Upper lobe of left lung (tissue), 6 donors: ENCODE results near the gene IL12RB2. TPM values are rescaled to one million over a fixed set of nuclear protein-coding genes. Genes with fewer than 3 reads are reported as not detected.
A peak's percentile ranks its signal among the peaks of the same experiment; 100 is the strongest.
"Not testable (repeated sequence)": the region's sequence is repeated elsewhere in the genome, so short reads cannot be mapped to it uniquely, and the experiment has no call there.

Experiments used
- ATAC-seq, 2 donors: fragments of 200-7000 bp; cut with Tn5 transposase; one replicate each; pipeline ENCODE4 v1.9.1; 2022; ENCODE audit warnings: mild to moderate bottlenecking in 2 of 2, moderate library complexity in 2 of 2; ENCODE audit not compliant: low FRiP score in 2 of 2
- DNase-seq, 2 donors: peaks; one replicate each; pipeline ENCODE4 v3.0.0-alpha.2; 2019 to 2020
- H3K27ac ChIP-seq, 4 donors: fragments of 200-600 bp; sonication (generic); one replicate each; pipeline ENCODE4 v1.5.1; 2016 to 2019
- H3K27me3 ChIP-seq, 4 donors: fragments of 200-600 bp; sonication (generic); one replicate each; pipeline ENCODE4 v1.5.1; 2017 to 2019
- H3K36me3 ChIP-seq, 4 donors: fragments of 200-600 bp; sonication (generic); one replicate each; pipeline ENCODE4 v1.5.1; 2016 to 2019
- H3K4me1 ChIP-seq, 4 donors: fragments of 200-600 bp; sonication (generic); one replicate each; pipeline ENCODE4 v1.5.1; 2018 to 2019
- H3K4me3 ChIP-seq, 4 donors: fragments of 200-600 bp; sonication (generic); one replicate each; pipeline ENCODE4 v1.5.1; 2017 to 2019; ENCODE audit warnings: mild to moderate bottlenecking in 2 of 4, moderate library complexity in 1 of 4
- H3K9me3 ChIP-seq, 4 donors: fragments of 200-600 bp; sonication (generic); one replicate each; pipeline ENCODE4 v1.5.1; 2018 to 2019
- CTCF ChIP-seq, 6 experiments: fragments of 450-650 bp in 4 of 6; fragments of 200-600 bp in 2 of 6; sonication (generic) in 2 of 6; IDR thresholded peaks; one replicate each; pipeline ENCODE4 v1.5.1; 2016 to 2019; ENCODE audit warnings: antibody characterized with exemption in 6 of 6
- EP300 ChIP-seq, 4 donors: sonication (generic); formaldehyde crosslinking; IDR thresholded peaks; one replicate each; pipeline ENCODE4 v1.5.1; 2017; ENCODE audit warnings: antibody characterized with exemption in 4 of 4, control low read depth in 2 of 4
- POLR2A ChIP-seq, 4 donors: fragments of 450-650 bp; IDR thresholded peaks; one replicate each; pipeline ENCODE4 v1.5.1; 2016 to 2017; ENCODE audit warnings: antibody characterized with exemption in 4 of 4, mild to moderate bottlenecking in 2 of 4
- POLR2AphosphoS5 ChIP-seq, 2 donors: sonication (generic); formaldehyde crosslinking; IDR thresholded peaks; one replicate each; pipeline ENCODE4 v1.5.1; 2017; ENCODE audit warnings: antibody characterized with exemption in 2 of 2
- WGBS, 2 donors: methylation state at CpG; one replicate each; pipeline ENCODE4 v1.1.5; 2017 to 2018; 5-methylcytosine and 5-hydroxymethylcytosine counted together
- small RNA-seq, 4 donors: library from RNA; depleted of rRNA; stranded (forward); fragments of <200 nt; gene quantifications; one replicate each; pipeline ENCODE3, GENCODE V24; 2016
- total RNA-seq, 6 donors: library from RNA; depleted of rRNA in 4 of 6; stranded (reverse); fragments of >200 nt in 4 of 6; gene quantifications; one replicate each; pipeline versions ENCODE4 v1.1.0 to v1.2.1, GENCODE V29; 2016 to 2021
- donor health status: DM: no; HTN: no; CAD: no; lungs with moderate emphysema.
- donor health status: DM: no; HTN: yes; CAD: no; lungs with severe emphysema.

Gene IL12RB2
- total RNA-seq, 6 donors from 2014 or later, result 0.33 to 1.6 (median 0.74) TPM; not detected in 1

- Histone ChIP-seq H3K9me3 (no peaks in the 10 kb centered on the region), H3K27me3 (no peaks in the 10 kb centered on the region), H3K36me3 (no peaks in the 10 kb centered on the region), H3K4me3 (no peak overlapping the region), H3K4me1 (peaks cover 5 to 13% (median 11%) of the 10 kb centered on the region in 4 donors), H3K27ac (no peak overlapping the region)
- WGBS, 2 donors, result 87% methylated on average over 6 of the region's 6 CpGs
- TF ChIP-seq POLR2A (IDR thresholded peaks at IDR 0.05), result no peak
- no peak for TF ChIP-seq EP300 (IDR thresholded peaks at IDR 0.05)
- TF ChIP-seq POLR2AphosphoS5 (IDR thresholded peaks at IDR 0.05), result no peak
- no peak for TF ChIP-seq CTCF (IDR thresholded peaks at IDR 0.05)
- DNase-seq (no peak), ATAC-seq (no peak)
These were observed 131.8 kb downstream of the IL12RB2 start for GRCh38 chr1:67439277-67440029.

- H3K36me3 ChIP-seq, result no peaks in the 10 kb centered on the region
- no peak for ATAC-seq
- H3K4me1 ChIP-seq, result peaks cover 5 to 13% (median 11%) of the 10 kb centered on the region in 4 donors
- H3K27me3 ChIP-seq, result no peaks in the 10 kb centered on the region
- TF ChIP-seq POLR2AphosphoS5 (IDR thresholded peaks at IDR 0.05) (no peak), CTCF (IDR thresholded peaks at IDR 0.05) (no peak), POLR2A (IDR thresholded peaks at IDR 0.05) (no peak), EP300 (IDR thresholded peaks at IDR 0.05) (no peak)
- WGBS, 2 donors, result 66 to 72% methylated on average over 3 of the region's 3 CpGs
- no peak for DNase-seq
- H3K4me3 ChIP-seq, result no peak overlapping the region
- H3K9me3 ChIP-seq, result no peaks in the 10 kb centered on the region
- no peak overlapping the region for H3K27ac ChIP-seq
These were observed 132.7 kb downstream of the IL12RB2 start for GRCh38 chr1:67440339-67440738.

DNA sequence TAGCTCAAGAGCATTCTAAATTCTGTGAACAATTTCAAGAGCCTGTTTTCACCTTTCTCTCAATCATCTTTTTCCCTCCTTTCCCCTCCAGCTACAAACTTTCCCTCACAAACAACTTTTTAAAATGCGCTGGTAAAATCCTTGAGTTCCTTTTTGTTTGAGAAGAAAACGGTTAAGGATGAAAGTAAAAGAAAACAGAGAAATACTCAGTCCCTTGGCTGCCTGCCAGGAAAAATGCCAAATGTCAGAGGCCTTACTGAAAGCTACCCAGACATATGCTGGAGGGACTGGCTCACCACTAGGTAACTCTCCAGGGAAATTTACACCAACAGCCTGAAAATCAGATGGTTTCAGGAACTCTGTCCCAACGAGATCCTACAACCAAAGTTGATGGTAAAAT, 133.5 kb downstream of the IL12RB2 start:
- TF ChIP-seq CTCF (IDR thresholded peaks at IDR 0.05) (no peak), POLR2AphosphoS5 (IDR thresholded peaks at IDR 0.05) (no peak), POLR2A (IDR thresholded peaks at IDR 0.05) (no peak), EP300 (IDR thresholded peaks at IDR 0.05) (no peak)
- ATAC-seq, result no peak
- no peak overlapping the region for H3K27ac ChIP-seq

GRCh38 chr1:67441739-67442281, 134.1 kb downstream of the IL12RB2 start:
- Histone ChIP-seq H3K36me3 (no peaks in the 10 kb centered on the region), H3K9me3 (no peaks in the 10 kb centered on the region), H3K27ac (no peak overlapping the region), H3K4me3 (no peak overlapping the region), H3K27me3 (no peaks in the 10 kb centered on the region), H3K4me1 (peaks cover 7 to 13% (median 11%) of the 10 kb centered on the region in 4 donors)
- WGBS, 2 donors, result 75 to 77% methylated on average over 2 of the region's 2 CpGs
- no peak for ATAC-seq
- no peak for DNase-seq
- TF ChIP-seq POLR2AphosphoS5 (IDR thresholded peaks at IDR 0.05) (no peak), POLR2A (IDR thresholded peaks at IDR 0.05) (no peak), EP300 (IDR thresholded peaks at IDR 0.05) (no peak), CTCF (IDR thresholded peaks at IDR 0.05) (no peak)

More for the DNA sequence above, 133.5 kb downstream of the IL12RB2 start:
- Histone ChIP-seq H3K4me3 (no peak overlapping the region), H3K4me1 (peaks cover 5 to 13% (median 11%) of the 10 kb centered on the region in 4 donors), H3K9me3 (no peaks in the 10 kb centered on the region), H3K27me3 (no peaks in the 10 kb centered on the region), H3K36me3 (no peaks in the 10 kb centered on the region)
- peak in 1 of 2 donors; percentile 48 for DNase-seq
- WGBS, 2 donors, result 21 to 40% methylated on average over 3 of the region's 3 CpGs

GRCh38 chr1:67446014-67446413, 138.3 kb downstream of the IL12RB2 start:
- H3K36me3 ChIP-seq, ATAC-seq, H3K9me3 ChIP-seq, DNase-seq, H3K4me3 ChIP-seq, H3K27me3 ChIP-seq, H3K27ac ChIP-seq: not testable (repeated sequence)
- peaks cover 4 to 15% (median 7%) of the 10 kb centered on the region in 4 donors for H3K4me1 ChIP-seq
- 55 to 69% methylated on average over 5 of the region's 5 CpGs for WGBS, 2 donors

Small RNAs within 50 kb of the gene (small RNA-seq; reads per million reads assigned to genes)
- gene RNU4ATAC4P, result 0 reads per million in 4 donors
- gene RNU6-387P, result 0 reads per million in 4 donors

Other genes with a start within 250 kb of the IL12RB2 start
- gene C1orf141, start 172.9 kb upstream of the IL12RB2 start, total RNA-seq, result 1 to 10 TPM in 3 of 6 donors, under 1 TPM in 2, not detected in 1; 0.61 to 9.2 (median 1.0) TPM
- under 1 TPM in 4 of 6 donors, not detected in 2; 0.29 to 0.79 (median 0.37) TPM for gene IL23R, start 141.4 kb upstream of the IL12RB2 start, total RNA-seq
- 100 to 1,000 TPM in 5 of 6 donors, 10 to 100 TPM in 1; 93.2 to 199 (median 138) TPM for gene SERBP1, start 122.5 kb downstream of the IL12RB2 start, total RNA-seq